Right lobe of liver (tissue), 6 donors: Measurements from ENCODE around the gene CCDC85C. TPM values are rescaled to one million over a fixed set of nuclear protein-coding genes. Genes with fewer than 3 reads are reported as not detected.

ENCODE experiments used
- ATAC-seq, 4 donors: fragments of 200-7000 bp; cut with Tn5 transposase; one replicate each; pipeline ENCODE4 v1.9.1; 2020; ENCODE audit warnings: mild to moderate bottlenecking in 4 of 4, moderate library complexity in 4 of 4
- DNase-seq, 3 donors: peaks; one replicate each; pipeline ENCODE4 v3.0.0-alpha.2; 2020
- H3K27ac ChIP-seq, 3 donors: fragments of 200-600 bp; one replicate each; pipeline ENCODE4 v1.8.0; 2022
- H3K27me3 ChIP-seq, 2 donors: fragments of 200-600 bp; one replicate each; pipeline ENCODE4 v1.8.0; 2022
- H3K36me3 ChIP-seq, 4 donors: fragments of 200-600 bp; sonication (generic) in 1 of 4; one replicate each; pipeline versions ENCODE4 v1.5.1 to v1.8.0; 2017 to 2022; ENCODE audit warnings: control low read depth in 1 of 4
- H3K4me1 ChIP-seq, 4 donors: fragments of 200-600 bp; sonication (generic) in 1 of 4; one replicate each; pipeline versions ENCODE4 v1.5.1 to v1.8.0; 2017 to 2022; ENCODE audit warnings: control low read depth in 1 of 4
- H3K4me3 ChIP-seq, 3 donors: fragments of 200-600 bp; one replicate each; pipeline ENCODE4 v1.8.0; 2022
- H3K9me3 ChIP-seq, 4 donors: fragments of 200-600 bp; sonication (generic) in 1 of 4; one replicate each; pipeline versions ENCODE4 v1.5.1 to v1.8.0; 2017 to 2022; ENCODE audit warnings: control low read depth in 1 of 4
- CTCF ChIP-seq, 4 donors: fragments of 200-600 bp in 3 of 4; fragments of 450-650 bp in 1 of 4; IDR thresholded peaks; one replicate each; pipeline versions ENCODE4 v1.5.1 to v1.8.0; 2016 to 2022; ENCODE audit warnings: antibody characterized with exemption in 4 of 4, mild to moderate bottlenecking in 2 of 4
- POLR2A ChIP-seq: fragments of 450-650 bp; IDR thresholded peaks from one replicate; pipeline ENCODE4 v1.6.1; 2017; ENCODE audit warnings: antibody characterized with exemption, mild to moderate bottlenecking
- whole genome bisulfite sequencing: methylation state at CpG from one replicate; pipeline ENCODE4 v1.1.6; 2018; ENCODE audit warnings: low coverage, low lambda C conversion rate; ENCODE audit not compliant: insufficient coverage; ENCODE audit errors: missing lambda C conversion rate; 5-methylcytosine and 5-hydroxymethylcytosine counted together
- intact Hi-C, 2 donors: fragments of 100-400 bp; cut with DNase I; formaldehyde crosslinking; loops; one replicate each; pipeline versions ENCODE4 v1.11.2 to v1.14.1; 2022
- total RNA-seq, 6 experiments: library from RNA; depleted of rRNA in 2 of 6; stranded (reverse); fragments of >200 nt in 2 of 6; fragmentation: NEBNext Ultra II Directional in 3 of 6; extraction: Animal tissue kit (Norgen Biotek cat#: 25700) in 3 of 6; gene quantifications; one replicate each; pipeline versions ENCODE4 v1.1.0 to v1.2.4, GENCODE V29; 2016 to 2023
- donor health status: DM: no; HTN: yes; CAD: no.
- donor health status: DM: no; HTN: no; CAD: no.
- donor health status: DM: no; HTN: no; CAD: no.
- donor health status: DM: no; HTN: yes; CAD: no.
- donor health status: DM: no; HTN: yes; CAD: no.

The CCDC85C gene
- total RNA-seq, 6 experiments from 2014 or later = 13.6 to 32.8 (median 21.8) TPM

- peak in 2 of 3 donors; percentile 4 to 25 for DNase-seq
- intact Hi-C loops = no loop called here
- no peak for ATAC-seq
- Histone ChIP-seq H3K9me3 (no peaks in the 10 kb centered on the region), H3K36me3 (no peaks in the 10 kb centered on the region), H3K27me3 (no peaks in the 10 kb centered on the region), H3K4me3 (no peak overlapping the region), H3K27ac (no peak overlapping the region), H3K4me1 (peaks cover 0 to 1% (median 0%) of the 10 kb centered on the region in 4 donors)
- TF ChIP-seq CTCF (IDR thresholded peaks at IDR 0.05) = no peak
- TF ChIP-seq POLR2A = no peak
- no CpG with 5 or more reads among the region's 5 CpGs for WGBS
Observed at GRCh38 chr14:99523704-99524055, 80.3 kb downstream of the CCDC85C start.

GRCh38 chr14:99522934-99523703 is 80.9 kb downstream of the CCDC85C start:
- Histone ChIP-seq H3K27ac (no peak overlapping the region), H3K4me3 (no peak overlapping the region), H3K36me3 (no peaks in the 10 kb centered on the region), H3K9me3 (no peaks in the 10 kb centered on the region), H3K27me3 (no peaks in the 10 kb centered on the region), H3K4me1 (peaks cover 0 to 3% (median 0%) of the 10 kb centered on the region in 4 donors)
- intact Hi-C loops = no loop called here
- 76% methylated on average over 4 of the region's 14 CpGs for WGBS
- TF ChIP-seq POLR2A = no peak
- no peak for TF ChIP-seq CTCF (IDR thresholded peaks at IDR 0.05)
- DNase-seq (peak in 2 of 3 donors; percentile 10 to 34), ATAC-seq (no peak)

- no peaks in the 10 kb centered on the region for H3K27me3 ChIP-seq
- 50% methylated on average over 1 of the region's 12 CpGs for WGBS
- no peak overlapping the region for H3K4me3 ChIP-seq
- TF ChIP-seq POLR2A (no peak), CTCF (IDR thresholded peaks at IDR 0.05) (no peak)
- intact Hi-C loops = no loop called here
- peaks cover 0 to 3% (median 0%) of the 10 kb centered on the region in 4 donors for H3K4me1 ChIP-seq
- no peaks in the 10 kb centered on the region for H3K9me3 ChIP-seq
- DNase-seq (peak in 2 of 3 donors; percentile 25 to 48), ATAC-seq (no peak)
- no peak overlapping the region for H3K27ac ChIP-seq
- no peaks in the 10 kb centered on the region for H3K36me3 ChIP-seq
Observed at GRCh38 chr14:99522457-99522891, 81.5 kb downstream of the CCDC85C start.

- Histone ChIP-seq H3K9me3 (no peaks in the 10 kb centered on the region), H3K27ac (no peak overlapping the region), H3K4me1 (peaks cover 0 to 3% (median 0%) of the 10 kb centered on the region in 4 donors), H3K36me3 (no peaks in the 10 kb centered on the region), H3K4me3 (no peak overlapping the region), H3K27me3 (no peaks in the 10 kb centered on the region)
- DNase-seq (peak in 2 of 3 donors; percentile 16 to 45), ATAC-seq (no peak)
- intact Hi-C loops = no loop called here
- 92% methylated on average over 4 of the region's 18 CpGs for WGBS
- TF ChIP-seq POLR2A (no peak), CTCF (IDR thresholded peaks at IDR 0.05) (no peak)
Observed at GRCh38 chr14:99522025-99522401, 82.0 kb downstream of the CCDC85C start.
